Subcutaneous abdominal adipose tissue (tissue), 5 donors: ENCODE data around the gene TENT4B.

Source experiments
- H3K27ac ChIP-seq: one replicate; pipeline ENCODE4 v1.7.0; 2013; ENCODE audit warnings: low read depth, mild to moderate bottlenecking, inconsistent platforms, low read length, moderate library complexity
- H3K27me3 ChIP-seq, 5 donors: one replicate each; pipeline ENCODE4 v1.7.0; 2013; ENCODE audit warnings: low read length in 5 of 5, inconsistent platforms in 1 of 5; ENCODE audit not compliant: control insufficient read depth in 5 of 5, insufficient read depth in 4 of 5
- H3K36me3 ChIP-seq, 5 donors: one replicate each; pipeline ENCODE4 v1.7.0; 2013; ENCODE audit warnings: low read length in 5 of 5; ENCODE audit not compliant: control insufficient read depth in 5 of 5, insufficient read depth in 5 of 5
- H3K4me1 ChIP-seq, 5 donors: one replicate each; pipeline ENCODE4 v1.7.0; 2013; ENCODE audit warnings: low read length in 5 of 5, mild to moderate bottlenecking in 3 of 5, moderate library complexity in 1 of 5; ENCODE audit not compliant: control insufficient read depth in 5 of 5, insufficient read depth in 5 of 5
- H3K4me3 ChIP-seq, 5 donors: one replicate each; pipeline ENCODE4 v1.7.0; 2013; ENCODE audit warnings: low read length in 5 of 5, low read depth in 1 of 5
- H3K9ac ChIP-seq, 5 donors: one replicate each; pipeline ENCODE4 v1.7.0; 2013; ENCODE audit warnings: low read length in 5 of 5, mild to moderate bottlenecking in 4 of 5, moderate library complexity in 3 of 5
- H3K9me3 ChIP-seq, 5 donors: one replicate each; pipeline ENCODE4 v1.7.0; 2013; ENCODE audit warnings: low read length in 5 of 5; ENCODE audit not compliant: control insufficient read depth in 5 of 5
- donor health status: healthy.
- donor health status: healthy.
- donor health status: healthy.
- donor health status: healthy.
- donor health status: healthy.

Gene TENT4B

DNA sequence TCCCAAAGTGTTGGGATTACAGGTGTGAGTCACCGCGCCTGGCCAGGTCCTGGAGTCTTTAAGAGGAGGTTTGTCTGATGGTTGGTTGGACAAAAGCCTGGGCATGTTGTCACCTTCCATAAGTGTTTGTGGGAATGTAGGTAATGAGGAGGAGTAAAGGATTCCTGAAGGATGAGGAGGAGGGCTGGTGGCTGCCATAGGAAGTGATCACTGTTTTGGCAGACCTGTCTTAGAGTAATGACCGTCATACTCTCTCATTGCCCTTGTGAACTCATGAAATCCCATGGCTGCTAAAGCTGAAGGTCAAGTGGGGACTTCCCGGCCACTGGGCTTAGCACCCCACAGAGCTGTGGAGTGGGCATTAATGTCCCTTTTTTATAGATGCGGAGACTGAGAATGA lies 40.5 kb downstream of the TENT4B start:
- Histone ChIP-seq H3K4me3 (no peak overlapping the region), H3K27ac (no peak overlapping the region), H3K9me3 (no peaks in the 10 kb centered on the region), H3K27me3 (no peaks in the 10 kb centered on the region), H3K9ac (no peak overlapping the region), H3K36me3 (no peaks in the 10 kb centered on the region), H3K4me1 (peaks cover 0 to 15% (median 8%) of the 10 kb centered on the region in 5 donors)

DNA sequence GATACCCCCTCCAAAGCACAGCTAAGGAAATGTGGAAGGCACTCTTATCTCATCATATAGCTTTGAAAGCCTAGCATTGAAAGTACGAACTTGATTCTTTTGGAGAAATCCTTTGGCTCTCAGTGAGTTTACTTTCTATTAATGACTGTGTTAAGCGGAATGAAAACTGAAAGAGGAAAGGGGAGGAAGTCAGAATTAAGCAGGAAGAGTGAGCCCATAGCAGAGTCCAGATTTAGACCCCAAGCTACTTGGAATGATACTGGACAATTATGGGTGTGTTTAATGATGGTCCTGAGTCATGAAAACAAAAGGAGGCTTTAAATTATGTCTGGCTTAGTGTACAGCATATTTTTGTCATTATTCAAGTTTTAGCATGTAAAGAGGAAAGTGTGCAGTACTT lies 42.2 kb downstream of the TENT4B start:
- Histone ChIP-seq H3K27me3 (no peaks in the 10 kb centered on the region), H3K27ac (no peak overlapping the region), H3K9me3 (no peaks in the 10 kb centered on the region), H3K36me3 (no peaks in the 10 kb centered on the region), H3K4me3 (no peak overlapping the region), H3K4me1 (peaks cover 0 to 13% (median 13%) of the 10 kb centered on the region in 5 donors), H3K9ac (no peak overlapping the region)

- no peaks in the 10 kb centered on the region for H3K9me3 ChIP-seq
- H3K27ac ChIP-seq, result no peak overlapping the region
- H3K27me3 ChIP-seq, result no peaks in the 10 kb centered on the region
- no peak overlapping the region for H3K4me3 ChIP-seq
- H3K4me1 ChIP-seq, result peaks cover 0 to 13% (median 13%) of the 10 kb centered on the region in 5 donors
- H3K36me3 ChIP-seq, result no peaks in the 10 kb centered on the region
- no peak overlapping the region for H3K9ac ChIP-seq
Observed at GRCh38 chr16:50195756-50196155, 42.6 kb downstream of the TENT4B start.

DNA sequence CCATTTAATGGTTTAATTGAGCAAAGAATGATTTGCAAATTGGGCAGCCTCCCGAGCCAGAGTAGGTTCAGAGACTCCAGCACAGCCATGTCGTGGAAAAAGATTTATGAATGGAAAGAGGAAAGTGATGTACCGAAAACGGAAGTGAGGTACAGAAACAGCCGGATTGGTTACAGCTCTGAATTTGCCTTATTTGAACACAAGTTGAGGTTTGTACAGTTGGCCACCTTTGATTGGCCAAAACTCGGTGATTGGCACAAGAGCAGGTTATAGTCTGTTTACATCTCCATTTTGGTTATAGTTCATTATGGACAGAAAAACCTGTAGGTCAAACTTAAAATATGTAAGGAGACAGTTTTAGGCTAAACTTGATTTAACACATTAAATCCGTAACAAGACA lies 44.5 kb downstream of the TENT4B start:
- H3K27me3 ChIP-seq, result no peaks in the 10 kb centered on the region
- no peaks in the 10 kb centered on the region for H3K9me3 ChIP-seq
- no peak overlapping the region for H3K27ac ChIP-seq
- no peaks in the 10 kb centered on the region for H3K36me3 ChIP-seq
- no peak overlapping the region for H3K9ac ChIP-seq
- H3K4me3 ChIP-seq, result no peak overlapping the region
- H3K4me1 ChIP-seq, result peaks cover 0 to 23% (median 16%) of the 10 kb centered on the region in 5 donors

DNA sequence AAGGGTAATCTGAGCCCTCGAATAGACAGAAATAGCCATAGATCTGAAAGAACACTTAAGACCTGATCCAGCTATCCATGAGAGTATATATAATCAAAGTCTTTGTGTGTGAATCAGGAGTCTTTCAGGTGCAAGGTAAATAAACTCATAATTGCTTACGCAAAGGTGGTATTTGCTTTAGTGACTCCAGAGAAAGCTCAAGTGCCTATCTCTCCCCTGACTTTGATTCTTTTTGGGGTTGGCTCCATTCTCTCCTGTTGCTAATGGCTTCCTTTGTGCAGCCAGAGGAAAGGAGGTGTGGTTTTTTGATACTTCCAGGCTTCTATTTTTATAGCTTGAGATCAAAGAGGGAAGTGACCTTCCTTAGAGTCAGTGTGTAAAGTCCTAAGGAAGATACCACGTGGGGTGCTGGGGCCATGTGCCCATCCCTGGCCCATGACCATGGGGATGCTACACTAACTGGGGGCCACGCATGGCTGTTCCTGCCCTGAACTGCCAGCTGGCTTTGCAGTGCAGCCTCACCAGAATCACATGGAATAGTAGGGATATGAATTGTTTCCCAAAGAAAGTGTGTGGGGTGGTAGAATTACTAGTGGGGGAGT lies 45.8 kb downstream of the TENT4B start:
- H3K36me3 ChIP-seq, result no peaks in the 10 kb centered on the region
- no peak overlapping the region for H3K4me3 ChIP-seq
- peaks cover 0 to 36% (median 28%) of the 10 kb centered on the region in 5 donors for H3K4me1 ChIP-seq
- no peaks in the 10 kb centered on the region for H3K9me3 ChIP-seq
- H3K9ac ChIP-seq, result no peak overlapping the region
- H3K27me3 ChIP-seq, result no peaks in the 10 kb centered on the region
- no peak overlapping the region for H3K27ac ChIP-seq

- no peak overlapping the region for H3K27ac ChIP-seq
- no peaks in the 10 kb centered on the region for H3K36me3 ChIP-seq
- H3K27me3 ChIP-seq, result no peaks in the 10 kb centered on the region
- no peaks in the 10 kb centered on the region for H3K9me3 ChIP-seq
- H3K4me3 ChIP-seq, result no peak overlapping the region
- peaks cover 0 to 37% (median 30%) of the 10 kb centered on the region in 5 donors for H3K4me1 ChIP-seq
- H3K9ac ChIP-seq, result no peak overlapping the region
Observed at GRCh38 chr16:50201787-50202186, 48.7 kb downstream of the TENT4B start.

DNA sequence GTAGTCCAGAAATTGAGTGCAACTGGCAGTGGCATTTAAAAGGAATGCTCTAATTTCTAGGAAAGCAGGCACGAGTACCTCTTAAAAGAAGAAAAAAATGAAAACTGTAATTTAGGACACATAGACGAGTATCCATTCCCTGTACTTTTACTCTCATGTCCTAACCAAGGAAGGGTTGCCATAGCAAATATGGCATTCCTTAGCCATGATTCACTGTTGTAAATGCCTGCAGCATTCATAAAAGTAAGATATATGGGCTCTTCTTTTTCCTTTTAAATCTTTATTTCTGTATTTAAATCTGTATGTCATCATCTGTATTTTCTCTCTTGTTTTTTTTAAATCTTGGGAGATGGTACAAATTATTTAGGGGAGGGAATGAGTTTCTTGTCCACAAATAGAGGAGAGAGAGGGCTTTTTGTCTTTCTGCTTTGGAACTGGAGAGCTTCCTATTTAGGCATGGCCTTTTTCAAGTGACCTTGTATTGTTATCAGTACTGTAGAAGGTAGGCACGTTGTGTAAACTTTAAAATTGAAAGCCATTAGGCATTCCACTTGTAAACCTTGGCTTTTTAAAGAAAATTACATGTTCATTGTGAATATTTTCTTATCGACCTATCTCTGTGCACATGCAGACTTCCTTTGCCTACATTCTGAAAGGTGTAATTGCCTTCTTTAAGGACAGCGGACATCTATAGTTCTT lies 50.0 kb downstream of the TENT4B start:
- Histone ChIP-seq H3K27me3 (no peaks in the 10 kb centered on the region), H3K4me3 (no peak overlapping the region), H3K9me3 (no peaks in the 10 kb centered on the region), H3K4me1 (peaks cover 0 to 44% (median 36%) of the 10 kb centered on the region in 5 donors), H3K27ac (peak overlapping the region; percentile 67), H3K9ac (peak overlapping the region in 1 of 5 donors; percentile 6), H3K36me3 (no peaks in the 10 kb centered on the region)

GRCh38 chr16:50203681-50204080 lies 50.6 kb downstream of the TENT4B start:
- Histone ChIP-seq H3K9me3 (no peaks in the 10 kb centered on the region), H3K36me3 (no peaks in the 10 kb centered on the region), H3K4me3 (no peak overlapping the region), H3K27ac (peak overlapping the region; percentile 67), H3K9ac (no peak overlapping the region), H3K4me1 (peaks cover 0 to 49% (median 38%) of the 10 kb centered on the region in 5 donors), H3K27me3 (no peaks in the 10 kb centered on the region)

GRCh38 chr16:50204453-50205108 lies 51.5 kb downstream of the TENT4B start:
- no peaks in the 10 kb centered on the region for H3K27me3 ChIP-seq
- H3K9me3 ChIP-seq, result no peaks in the 10 kb centered on the region
- peaks cover 0 to 50% (median 35%) of the 10 kb centered on the region in 5 donors for H3K4me1 ChIP-seq
- peak overlapping the region; percentile 41 for H3K27ac ChIP-seq
- H3K9ac ChIP-seq, result no peak overlapping the region
- H3K36me3 ChIP-seq, result no peaks in the 10 kb centered on the region
- H3K4me3 ChIP-seq, result no peak overlapping the region

DNA sequence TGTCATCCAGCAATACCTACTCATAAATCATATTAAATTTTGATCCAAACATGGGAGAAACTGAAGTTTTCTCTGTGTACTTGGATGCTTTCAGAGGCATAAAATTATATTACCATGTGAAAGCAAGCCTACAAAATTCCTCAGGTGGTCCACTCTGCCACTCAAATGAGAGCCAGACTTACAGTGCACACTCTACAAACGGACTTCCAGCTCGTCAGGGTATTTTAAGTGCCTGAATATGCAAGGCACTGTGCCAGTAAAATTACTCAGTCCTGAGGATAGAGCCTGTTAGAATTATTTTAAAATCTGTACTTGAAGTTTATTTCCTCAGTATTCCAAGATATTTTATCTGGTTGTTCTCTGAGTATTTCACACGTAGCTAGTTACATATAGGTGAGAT lies 54.5 kb downstream of the TENT4B start:
- peaks cover 0 to 56% (median 38%) of the 10 kb centered on the region in 5 donors for H3K4me1 ChIP-seq
- no peak overlapping the region for H3K4me3 ChIP-seq
- no peak overlapping the region for H3K27ac ChIP-seq
- H3K9me3 ChIP-seq, result no peaks in the 10 kb centered on the region
- H3K27me3 ChIP-seq, result no peaks in the 10 kb centered on the region
- peak overlapping the region in 1 of 5 donors; percentile 33 for H3K9ac ChIP-seq
- H3K36me3 ChIP-seq, result peaks cover 4 to 12% (median 10%) of the 10 kb centered on the region in 5 donors
